GM19467 (cell line): ENCODE data around the gene FAAH.

Source experiments
- ATAC-seq: cut with Tn5 transposase; IDR thresholded peaks from one replicate; pipeline ENCODE4 v1.9.1; 2021; ENCODE audit warnings: mild to moderate bottlenecking, moderate library complexity; ENCODE audit not compliant: unreplicated experiment

The FAAH gene

DNA sequence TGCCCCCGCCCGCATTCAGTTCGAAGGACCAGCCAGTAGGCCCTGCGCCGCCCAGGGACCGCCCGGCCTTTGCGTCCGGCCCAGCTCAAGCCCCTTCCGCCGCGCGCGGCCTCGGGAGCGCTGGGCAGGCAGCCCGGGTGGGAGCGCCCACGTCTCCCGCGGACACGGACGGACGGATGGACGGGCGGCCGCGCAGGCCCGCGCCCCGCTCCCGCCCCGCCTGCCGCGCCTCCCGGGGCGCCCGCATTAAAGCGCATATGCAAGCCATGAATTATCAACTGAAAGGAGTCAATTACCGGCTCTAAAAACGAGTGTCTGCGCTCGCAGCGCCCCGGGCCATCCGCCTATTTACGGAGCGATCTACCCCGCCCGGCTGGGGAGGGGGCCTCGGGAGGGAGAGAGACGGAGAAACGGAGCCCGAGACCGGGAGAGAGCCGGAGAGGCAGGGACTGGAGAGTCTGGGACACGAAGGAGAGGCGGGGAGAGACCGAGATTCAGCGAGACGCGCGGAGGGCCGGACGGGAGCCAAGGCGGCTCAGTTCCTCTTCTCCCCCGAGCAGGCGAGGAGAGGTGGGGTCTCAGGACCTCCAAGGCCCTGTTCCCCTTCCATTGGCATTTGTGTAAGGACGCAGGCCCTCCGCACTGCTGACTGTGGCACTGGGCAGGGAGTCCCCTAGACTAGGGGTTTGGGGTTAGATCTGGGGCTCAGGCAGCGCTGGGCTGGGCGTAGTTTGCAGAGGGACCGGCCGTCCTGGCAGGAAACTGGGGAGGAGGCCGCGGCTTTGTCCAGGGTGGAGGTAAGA lies 54.2 kb downstream of the FAAH start:
- ATAC-seq, result no peak

DNA sequence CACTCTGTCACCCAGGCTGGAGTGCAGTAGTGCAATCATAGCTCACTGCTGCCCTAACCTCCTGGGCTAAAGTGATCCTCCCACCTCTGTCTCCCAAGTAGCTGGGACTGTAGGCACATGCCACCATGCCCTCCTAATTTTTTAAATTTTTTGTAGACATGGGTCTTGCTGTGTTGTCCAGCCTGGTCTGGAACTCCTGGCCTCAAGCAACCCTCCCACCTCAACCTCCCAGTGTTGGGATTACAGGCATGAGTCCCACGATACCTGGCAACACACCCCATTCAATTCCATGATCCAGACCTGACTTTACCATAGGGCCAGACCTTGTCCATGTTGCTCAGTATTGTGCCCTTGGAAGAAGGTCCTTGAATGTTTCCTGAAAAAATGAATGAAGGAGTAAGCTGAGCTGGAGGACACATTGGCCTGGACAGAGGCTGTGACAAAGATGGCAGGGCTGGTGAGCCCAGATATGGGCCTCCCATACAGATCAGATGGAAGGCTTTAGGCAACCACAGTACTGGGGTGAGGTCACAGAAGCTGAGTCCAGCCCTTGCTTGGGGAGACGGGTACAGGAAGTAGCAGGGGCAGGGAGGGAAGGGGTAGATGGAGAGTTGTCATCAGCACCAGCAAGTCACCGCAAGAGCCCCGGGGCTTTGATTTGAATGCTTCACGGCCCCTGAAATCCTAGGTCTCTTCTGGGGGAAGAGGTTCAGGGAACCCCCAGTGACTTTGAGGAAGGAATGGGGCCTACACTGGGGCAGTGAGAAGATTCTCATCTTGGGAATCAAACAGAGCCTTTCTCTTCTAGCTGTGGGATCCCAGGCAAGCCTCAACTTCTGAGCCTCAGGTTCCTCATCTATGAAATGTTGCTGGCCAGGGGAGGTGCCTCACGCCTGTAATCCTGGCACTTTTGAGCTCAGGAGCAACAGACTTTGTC lies 55.4 kb downstream of the FAAH start:
- no peak for ATAC-seq

DNA sequence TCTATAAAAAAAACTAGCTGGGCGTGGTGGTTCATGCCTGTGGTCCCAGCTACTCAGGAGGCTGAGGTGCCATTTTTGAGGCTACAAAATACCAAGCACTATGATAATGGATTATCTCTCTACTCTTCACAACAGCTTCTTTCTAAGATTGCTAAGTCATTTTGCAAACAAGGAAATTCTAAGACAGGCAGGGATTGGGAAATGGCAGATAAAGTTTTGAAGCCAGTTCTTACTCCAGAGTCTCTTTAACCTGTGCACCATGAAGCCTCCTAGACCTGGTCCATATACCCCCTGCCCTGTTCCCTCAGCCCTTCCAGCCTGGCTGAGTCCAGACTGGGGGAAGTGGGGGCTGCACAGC lies 56.0 kb downstream of the FAAH start:
- ATAC-seq, result no peak

DNA sequence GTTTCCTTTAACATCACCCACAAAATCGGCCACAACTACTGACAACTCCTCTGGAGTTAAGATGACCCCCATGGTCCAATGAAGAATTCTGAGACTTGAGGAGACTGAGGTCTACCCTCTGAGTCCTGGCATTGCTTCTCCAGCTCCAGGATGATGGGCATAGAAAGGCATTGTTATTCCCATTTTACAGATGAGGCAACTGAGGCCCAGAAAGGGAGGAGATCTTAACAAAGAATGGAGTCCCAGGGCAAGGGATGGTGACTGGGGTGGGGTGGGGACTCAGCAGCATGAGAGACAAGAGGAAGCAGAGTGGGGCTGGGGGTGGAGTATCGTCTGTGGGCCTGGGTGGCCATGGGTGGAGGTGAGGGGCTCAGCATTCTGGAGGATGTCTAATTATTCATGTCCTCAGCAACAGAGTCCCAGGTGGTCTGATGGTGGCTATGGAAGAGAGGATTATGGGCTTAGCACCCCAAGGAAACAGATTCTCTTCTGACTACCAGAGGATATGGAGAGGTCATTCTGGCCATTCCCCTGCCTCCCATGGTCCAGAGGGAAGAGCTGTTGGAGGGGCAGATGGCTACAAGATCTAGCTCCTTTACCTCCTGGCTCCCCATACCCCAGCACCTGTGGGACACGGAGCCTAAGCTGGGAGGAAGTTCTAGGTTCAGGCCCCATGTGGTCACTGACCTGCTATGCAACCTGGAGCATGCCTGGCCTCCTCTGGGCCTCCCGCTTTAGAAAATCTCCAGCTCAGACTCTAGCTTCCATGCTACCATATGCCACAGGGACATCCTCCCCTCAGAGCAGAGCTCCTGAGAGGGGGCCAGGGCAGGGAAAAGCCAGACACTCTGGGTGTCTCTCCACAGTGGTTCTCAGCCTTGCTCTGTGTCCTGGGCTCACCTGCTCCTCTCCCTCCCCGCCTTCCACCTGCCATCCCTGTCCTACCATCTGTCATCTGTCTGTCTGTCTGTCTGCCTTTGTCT lies 58.1 kb downstream of the FAAH start:
- no peak for ATAC-seq

DNA sequence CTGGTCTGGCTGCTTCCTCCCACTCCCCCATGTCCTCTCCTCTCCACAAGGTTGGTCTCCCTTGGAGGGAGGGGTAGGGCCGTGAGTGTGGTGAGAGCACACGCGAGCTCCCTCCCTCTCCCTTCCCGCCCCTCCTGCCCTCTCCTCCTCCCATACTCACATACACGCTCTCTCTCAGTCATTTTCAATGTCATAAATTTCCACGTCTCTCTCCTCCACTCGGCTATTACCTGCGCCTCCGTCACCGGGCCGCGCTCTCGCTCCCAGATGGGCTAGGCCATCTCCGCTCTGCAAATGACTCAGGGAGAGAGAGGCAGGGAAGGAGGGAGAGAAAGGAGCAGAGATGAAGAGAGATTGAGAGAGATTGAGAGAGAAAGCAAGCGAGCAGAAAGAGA lies 58.8 kb downstream of the FAAH start:
- ATAC-seq, result no peak

DNA sequence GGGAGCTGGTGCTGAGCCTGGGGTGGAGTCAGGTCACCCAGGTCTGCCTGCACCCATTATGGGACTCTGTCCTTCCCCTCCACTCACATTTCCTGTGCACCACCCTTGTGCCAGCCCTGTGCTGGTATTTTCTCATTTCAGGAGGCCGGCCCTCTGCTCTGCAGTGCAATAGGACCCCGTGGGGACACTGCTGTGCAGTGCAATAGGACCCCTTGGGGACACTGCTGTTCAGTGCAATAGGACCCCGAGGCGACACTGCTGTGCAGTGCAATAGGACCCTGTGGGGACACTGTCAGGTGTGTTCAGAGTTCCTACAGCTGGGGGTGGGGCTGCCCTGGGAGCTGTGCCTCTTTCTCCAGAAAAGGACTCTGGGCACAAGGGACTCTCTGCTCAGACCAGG lies 59.3 kb downstream of the FAAH start:
- ATAC-seq, result no peak

DNA sequence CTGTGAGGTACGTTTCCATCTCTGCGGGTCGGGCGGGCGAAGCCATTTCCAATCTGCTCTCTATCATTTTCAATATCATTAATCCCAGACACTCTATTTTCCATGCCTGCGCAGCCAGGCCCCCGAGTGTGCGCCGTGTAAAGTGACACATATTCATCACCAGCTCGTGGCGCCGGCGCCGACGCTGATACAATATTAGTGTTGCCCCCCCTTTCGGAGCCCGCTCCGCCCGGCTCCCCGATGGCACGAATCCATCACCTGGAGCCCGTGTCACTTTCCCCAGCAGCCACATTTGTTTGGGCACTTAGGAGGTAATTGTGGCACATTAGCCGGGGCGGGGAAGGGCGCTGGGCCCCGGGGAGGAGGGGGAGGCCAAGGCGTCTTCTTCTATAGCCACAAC lies 61.8 kb downstream of the FAAH start:
- no peak for ATAC-seq

DNA sequence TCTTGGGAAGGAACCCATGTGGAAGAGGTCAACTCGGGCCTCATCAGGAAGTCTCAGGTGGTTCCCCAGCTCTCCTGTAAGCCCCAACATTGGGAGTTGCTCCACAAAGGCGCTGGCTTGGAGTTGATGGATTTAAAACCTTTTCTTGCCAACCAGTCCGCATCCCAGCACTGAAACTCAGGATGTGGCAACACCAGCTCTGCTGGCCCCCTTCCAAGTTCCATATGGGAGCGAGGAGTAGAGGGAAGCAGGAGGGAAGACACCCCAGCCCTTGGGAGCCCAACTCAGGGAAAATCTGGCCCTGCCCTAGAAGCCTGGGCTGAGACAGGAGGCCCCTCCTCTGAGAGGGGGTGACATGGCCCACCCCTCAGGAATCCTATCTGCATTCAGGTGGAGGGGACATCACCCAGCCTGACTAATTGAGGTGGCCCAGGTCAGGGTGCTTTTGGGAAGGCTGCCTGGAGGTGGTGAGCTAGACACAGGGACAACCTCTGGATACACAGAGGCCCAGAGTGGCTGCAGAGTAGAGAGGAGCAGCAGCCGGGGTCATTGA lies 62.4 kb downstream of the FAAH start:
- ATAC-seq, result no peak

DNA sequence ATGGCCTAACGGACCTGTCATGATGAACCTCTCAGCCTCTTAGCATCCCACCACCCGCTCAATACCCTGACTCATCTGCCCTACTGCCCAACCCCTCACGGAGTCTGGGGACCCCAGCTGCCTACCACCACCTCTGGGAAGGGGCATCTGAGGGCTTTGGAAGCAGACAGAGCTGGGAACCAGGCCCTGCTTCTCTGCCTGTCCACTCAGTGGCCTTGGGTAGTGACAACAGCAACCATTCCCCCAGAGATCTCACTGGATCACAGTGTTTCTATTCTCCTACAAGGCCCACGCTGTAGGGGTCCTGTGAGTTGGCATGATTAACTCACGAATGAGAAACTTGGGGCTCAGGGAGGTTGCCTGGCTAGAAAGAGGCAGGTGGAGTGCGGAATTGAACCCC lies 63.1 kb downstream of the FAAH start:
- ATAC-seq, result no peak

DNA sequence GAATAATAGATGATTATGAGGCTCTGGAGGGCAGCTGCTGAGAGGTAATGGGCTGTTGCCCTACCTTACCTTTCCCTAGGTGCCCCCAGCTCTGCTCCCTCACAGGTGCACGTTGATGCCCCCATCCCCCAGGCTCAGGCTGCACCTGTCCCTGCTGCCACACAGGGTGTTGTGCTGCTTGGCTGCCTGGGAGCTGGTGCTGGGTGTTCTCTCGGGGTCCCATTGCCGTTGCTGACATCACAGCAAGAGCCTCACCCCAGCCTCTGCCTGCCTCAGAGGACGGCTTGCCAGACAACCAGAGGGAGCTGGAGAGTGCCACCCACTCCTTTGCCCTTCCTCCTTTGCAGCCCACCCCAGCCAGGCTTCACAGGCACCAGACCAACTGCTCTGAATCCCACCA lies 64.1 kb downstream of the FAAH start:
- no peak for ATAC-seq

DNA sequence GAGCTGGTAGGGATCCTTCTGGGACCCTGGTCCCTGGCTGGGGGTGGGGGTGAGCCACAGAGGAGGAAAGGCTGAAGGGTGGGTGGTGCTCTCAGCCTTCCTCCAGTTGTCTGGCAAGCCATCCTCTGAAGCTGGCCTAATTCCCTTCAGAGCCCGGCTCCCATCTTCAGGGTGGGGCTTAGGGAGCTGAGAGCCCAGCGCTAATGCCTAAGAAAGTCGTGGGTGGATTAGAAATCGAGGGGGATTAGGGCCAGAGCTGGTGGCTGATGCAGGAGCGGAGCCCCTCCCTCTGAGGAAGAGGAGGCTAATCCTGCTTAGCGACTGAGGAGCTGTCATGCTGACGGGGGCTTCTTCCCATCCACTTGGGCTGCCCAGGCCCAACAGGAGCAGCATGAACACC lies 64.7 kb downstream of the FAAH start:
- ATAC-seq, result no peak

DNA sequence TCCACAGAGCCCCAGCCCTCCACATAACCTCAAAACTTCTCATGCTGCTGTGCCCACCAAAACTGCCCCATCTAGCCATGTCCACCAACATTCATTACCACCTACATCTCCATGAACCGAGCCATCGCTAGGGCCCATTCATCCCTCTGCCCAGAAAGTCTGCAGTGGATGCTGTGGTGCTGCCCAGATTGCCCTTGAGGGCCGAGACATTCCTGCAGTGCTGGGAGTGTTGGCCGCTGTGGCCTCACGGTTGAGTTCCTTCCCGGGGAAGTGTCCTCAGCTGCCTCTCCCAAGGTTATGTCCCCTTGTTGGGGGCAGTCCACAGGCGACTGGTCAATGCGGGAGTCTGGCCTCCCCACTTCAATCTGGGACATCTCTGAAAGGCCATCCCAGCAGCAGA lies 65.2 kb downstream of the FAAH start:
- ATAC-seq, result no peak

DNA sequence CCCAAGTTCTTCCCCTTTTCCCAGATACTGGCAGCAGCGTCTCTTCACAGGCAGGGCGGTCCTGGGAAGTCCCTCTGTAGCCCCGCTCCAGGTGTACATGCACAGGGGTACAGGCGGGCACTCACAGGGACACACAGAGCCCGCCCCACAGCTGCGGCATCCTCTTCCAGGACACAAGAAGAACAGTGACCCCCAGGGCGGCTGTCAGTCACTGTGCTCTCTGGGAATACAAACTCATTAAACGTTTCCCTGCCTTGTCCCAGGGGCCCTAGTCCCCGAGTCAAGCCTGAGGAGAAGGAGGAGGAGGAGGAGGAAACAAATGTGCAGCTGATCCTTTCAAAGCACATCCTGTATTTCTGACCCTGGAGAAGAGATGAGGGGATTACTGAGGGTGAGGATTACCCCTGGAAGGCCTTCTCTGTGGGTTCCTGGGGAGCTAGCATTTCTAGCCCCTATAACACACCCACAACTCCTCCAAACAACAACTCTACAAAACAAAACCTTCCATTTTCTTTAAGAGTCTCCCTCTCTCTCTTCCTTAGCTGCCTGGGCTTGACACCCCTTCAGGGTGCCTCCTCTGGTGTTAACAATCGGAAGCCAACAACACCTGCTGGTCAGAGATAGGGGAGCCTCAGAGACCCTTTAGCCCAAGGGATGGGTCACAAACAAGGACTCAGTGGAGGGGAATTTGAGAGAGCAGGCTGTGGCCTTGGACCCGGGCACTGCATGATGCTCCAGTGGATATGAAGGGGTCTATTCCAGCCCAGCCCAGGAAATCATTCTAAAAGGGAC lies 67.1 kb downstream of the FAAH start:
- no peak for ATAC-seq

DNA sequence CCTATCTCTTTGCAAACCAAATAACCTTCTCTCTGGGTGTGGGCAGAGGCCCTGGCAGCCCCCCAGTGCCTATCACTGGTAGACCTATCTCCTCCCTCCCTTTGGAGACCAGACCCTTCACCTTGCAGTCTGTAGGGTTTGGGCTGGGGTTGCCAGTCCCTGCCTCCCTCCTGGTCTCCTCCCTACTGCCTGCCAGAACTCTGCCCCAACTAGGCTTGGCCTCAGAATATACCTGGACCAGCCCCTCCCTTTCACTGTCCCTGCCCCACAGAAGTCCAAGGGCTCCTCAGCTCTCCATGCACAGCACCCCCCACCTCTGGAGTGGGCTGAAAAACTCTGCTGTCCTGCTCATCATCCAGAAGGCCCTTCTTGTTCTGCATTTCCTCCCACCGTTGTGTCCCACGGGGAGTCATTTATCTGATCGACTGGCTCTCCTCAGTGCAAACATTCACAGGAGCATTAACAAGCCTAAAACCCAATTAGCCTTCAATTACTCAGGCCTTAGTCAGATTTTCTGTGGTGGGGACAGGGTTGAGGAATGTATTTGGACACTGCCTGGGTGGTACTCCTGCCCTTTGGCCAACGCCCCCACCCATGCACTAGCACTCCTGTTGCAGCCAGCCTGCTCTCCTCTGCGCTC lies 67.8 kb downstream of the FAAH start:
- no peak for ATAC-seq
